PC-3 (cell line): Measurements from ENCODE around the gene KRTAP21-2.

Experiments
- EZH2 ChIP-seq: fragments of 300-600 bp; sonication (generic); IDR thresholded peaks from one replicate; pipeline ENCODE4 v1.6.1; 2017; ENCODE audit warnings: antibody characterized with exemption, mild to moderate bottlenecking, low read length; ENCODE audit not compliant: unreplicated experiment
- EZH2phosphoT487 ChIP-seq: fragments of 300-600 bp; sonication (generic); IDR thresholded peaks from 2 replicates; pipeline ENCODE4 v1.6.1; 2018; ENCODE audit warnings: mild to moderate bottlenecking, antibody characterized with exemption, low read length, borderline replicate concordance
- TF ChIP-seq, protein P1 (sequence below): fragments of 300-600 bp; sonication (generic); conservative IDR thresholded peaks from 2 replicates; pipeline ENCODE4 v1.5.1; 2017; ENCODE audit warnings: antibody characterized with exemption, low read depth, mild to moderate bottlenecking, low read length

DNA sequence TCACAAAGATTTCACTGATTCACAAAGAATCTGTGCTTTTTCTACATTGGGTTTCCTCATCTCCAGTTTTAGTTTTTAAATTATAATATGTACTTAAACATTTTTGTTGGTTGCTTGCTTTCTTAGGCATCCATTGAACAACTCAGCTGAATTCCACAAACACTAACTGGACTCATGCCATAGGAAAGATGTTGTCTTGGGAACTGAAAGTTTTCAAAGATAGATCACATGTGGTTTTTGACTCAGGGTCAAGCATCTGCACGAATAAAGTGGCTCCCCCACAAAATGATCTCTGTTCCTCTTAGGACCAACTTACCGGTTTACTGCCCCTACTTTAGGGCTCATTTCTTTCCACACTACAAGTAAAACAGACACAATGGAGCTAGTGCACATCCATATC, 11.2 kb upstream of the KRTAP21-2 start:
- TF ChIP-seq EZH2: no peak
- TF ChIP-seq, protein P1, sequence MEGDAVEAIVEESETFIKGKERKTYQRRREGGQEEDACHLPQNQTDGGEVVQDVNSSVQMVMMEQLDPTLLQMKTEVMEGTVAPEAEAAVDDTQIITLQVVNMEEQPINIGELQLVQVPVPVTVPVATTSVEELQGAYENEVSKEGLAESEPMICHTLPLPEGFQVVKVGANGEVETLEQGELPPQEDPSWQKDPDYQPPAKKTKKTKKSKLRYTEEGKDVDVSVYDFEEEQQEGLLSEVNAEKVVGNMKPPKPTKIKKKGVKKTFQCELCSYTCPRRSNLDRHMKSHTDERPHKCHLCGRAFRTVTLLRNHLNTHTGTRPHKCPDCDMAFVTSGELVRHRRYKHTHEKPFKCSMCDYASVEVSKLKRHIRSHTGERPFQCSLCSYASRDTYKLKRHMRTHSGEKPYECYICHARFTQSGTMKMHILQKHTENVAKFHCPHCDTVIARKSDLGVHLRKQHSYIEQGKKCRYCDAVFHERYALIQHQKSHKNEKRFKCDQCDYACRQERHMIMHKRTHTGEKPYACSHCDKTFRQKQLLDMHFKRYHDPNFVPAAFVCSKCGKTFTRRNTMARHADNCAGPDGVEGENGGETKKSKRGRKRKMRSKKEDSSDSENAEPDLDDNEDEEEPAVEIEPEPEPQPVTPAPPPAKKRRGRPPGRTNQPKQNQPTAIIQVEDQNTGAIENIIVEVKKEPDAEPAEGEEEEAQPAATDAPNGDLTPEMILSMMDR: no peak
- TF ChIP-seq EZH2phosphoT487: no peak
